HEK293 (cell line): ENCODE measurements around the gene CATSPERD.
A peak's percentile ranks its signal among the peaks of the same experiment; 100 is the strongest.

Experiments used
- BCL11A ChIP-seq: fragments of 450-650 bp; formaldehyde crosslinking; IDR thresholded peaks from 2 replicates; pipeline ENCODE4 v1.5.1; 2016; ENCODE audit warnings: low read depth, missing biosample characterization, missing genetic modification characterization
- GLIS1 ChIP-seq: fragments of 450-650 bp; formaldehyde crosslinking; IDR thresholded peaks from 2 replicates; pipeline ENCODE4 v1.5.1; 2016; ENCODE audit warnings: missing biosample characterization, missing genetic modification characterization
- HOXA7 ChIP-seq: sonication (generic); formaldehyde crosslinking; IDR thresholded peaks from 2 replicates; pipeline ENCODE4 v1.8.1; 2022; ENCODE audit warnings: missing genetic modification reagents, borderline replicate concordance
- HOXC10 ChIP-seq: sonication (generic); formaldehyde crosslinking; IDR thresholded peaks from 2 replicates; pipeline ENCODE4 v1.8.1; 2023; ENCODE audit warnings: mild to moderate bottlenecking, missing genetic modification reagents
- IKZF3 ChIP-seq: fragments of 450-650 bp; IDR thresholded peaks from 2 replicates; pipeline ENCODE4 v1.5.0; 2018; ENCODE audit warnings: missing biosample characterization, mild to moderate bottlenecking, missing genetic modification characterization, moderate library complexity
- KLF1 ChIP-seq: fragments of 450-650 bp; formaldehyde crosslinking; IDR thresholded peaks from 2 replicates; pipeline ENCODE4 v1.5.1; 2016; ENCODE audit warnings: missing biosample characterization, missing genetic modification characterization
- KLF10 ChIP-seq: fragments of 450-650 bp; IDR thresholded peaks from 2 replicates; pipeline ENCODE4 v1.5.1; 2018; ENCODE audit warnings: missing biosample characterization, mild to moderate bottlenecking, missing genetic modification characterization
- PRDM1 ChIP-seq: fragments of 450-650 bp; formaldehyde crosslinking; IDR thresholded peaks from 2 replicates; pipeline ENCODE4; 2016; ENCODE audit warnings: missing biosample characterization, missing genetic modification characterization
- SCRT2 ChIP-seq: fragments of 450-650 bp; formaldehyde crosslinking; IDR thresholded peaks from 2 replicates; pipeline ENCODE4 v1.5.1; 2016; ENCODE audit warnings: missing biosample characterization, missing genetic modification characterization
- SP7 ChIP-seq: fragments of 450-650 bp; formaldehyde crosslinking; IDR thresholded peaks from 2 replicates; pipeline ENCODE4 v1.5.1; 2016; ENCODE audit warnings: missing biosample characterization, missing genetic modification characterization
- TRIM28 ChIP-seq: IDR thresholded peaks from 2 replicates; pipeline ENCODE4 v1.6.1; 2011; ENCODE audit warnings: low read length, control low read depth, borderline replicate concordance
- ZBTB17 ChIP-seq: fragments of 450-650 bp; formaldehyde crosslinking; IDR thresholded peaks from 2 replicates; pipeline ENCODE4 v1.5.1; 2016; ENCODE audit warnings: missing biosample characterization, missing genetic modification characterization
- ZNF24 ChIP-seq: fragments of 450-650 bp; formaldehyde crosslinking; IDR thresholded peaks from 2 replicates; pipeline ENCODE4 v1.5.1; 2016; ENCODE audit warnings: missing biosample characterization, missing genetic modification characterization
- ZNF335 ChIP-seq: fragments of 450-650 bp; formaldehyde crosslinking; conservative IDR thresholded peaks from 2 replicates; pipeline ENCODE4 v1.5.1; 2016; ENCODE audit warnings: missing biosample characterization, missing genetic modification characterization
- ZNF341 ChIP-seq: fragments of 450-650 bp; formaldehyde crosslinking; IDR thresholded peaks from 2 replicates; pipeline ENCODE4; 2016; ENCODE audit warnings: low read depth, missing biosample characterization, missing genetic modification characterization
- ZNF530 ChIP-seq: fragments of 450-650 bp; formaldehyde crosslinking; IDR thresholded peaks from 2 replicates; pipeline ENCODE4 v1.5.1; 2016; ENCODE audit warnings: low read depth, missing biosample characterization, missing genetic modification characterization
- ZNF555 ChIP-seq: fragments of 450-650 bp; formaldehyde crosslinking; conservative IDR thresholded peaks from 2 replicates; pipeline ENCODE4 v1.5.1; 2017; ENCODE audit warnings: missing biosample characterization, mild to moderate bottlenecking, missing genetic modification characterization, inconsistent platforms
- ZNF600 ChIP-seq: fragments of 450-650 bp; formaldehyde crosslinking; IDR thresholded peaks from 2 replicates; pipeline ENCODE4 v1.5.1; 2016; ENCODE audit warnings: missing biosample characterization, missing genetic modification characterization
- ZNF610 ChIP-seq: fragments of 450-650 bp; formaldehyde crosslinking; IDR thresholded peaks from 2 replicates; pipeline ENCODE4 v1.5.1; 2016; ENCODE audit warnings: missing biosample characterization, missing genetic modification characterization, borderline replicate concordance
- ZNF837 ChIP-seq: fragments of 450-650 bp; formaldehyde crosslinking; IDR thresholded peaks from 2 replicates; pipeline ENCODE4 v1.5.1; 2016; ENCODE audit warnings: missing biosample characterization, missing genetic modification characterization
- ZXDB ChIP-seq: fragments of 450-650 bp; formaldehyde crosslinking; IDR thresholded peaks from 2 replicates; pipeline ENCODE4 v1.5.1; 2016; ENCODE audit warnings: missing biosample characterization, missing genetic modification characterization
- TF ChIP-seq, protein P1 (sequence below): fragments of 450-650 bp; formaldehyde crosslinking; IDR thresholded peaks from 2 replicates; pipeline ENCODE4 v1.5.1; 2016; ENCODE audit warnings: missing biosample characterization, missing genetic modification characterization, borderline replicate concordance
- TF ChIP-seq, protein P2 (sequence below): fragments of 450-650 bp; formaldehyde crosslinking; IDR thresholded peaks from 2 replicates; pipeline ENCODE4 v1.5.1; 2016; ENCODE audit warnings: missing biosample characterization, missing genetic modification characterization
- TF ChIP-seq, protein P3 (sequence below): fragments of 450-650 bp; formaldehyde crosslinking; IDR thresholded peaks from 2 replicates; pipeline ENCODE4 v1.5.1; 2016; ENCODE audit warnings: missing biosample characterization, missing genetic modification characterization
- TF ChIP-seq, protein P4 (sequence below): fragments of 450-650 bp; formaldehyde crosslinking; IDR thresholded peaks from 2 replicates; pipeline ENCODE4 v1.5.1; 2016; ENCODE audit warnings: missing biosample characterization, missing genetic modification characterization
- TF ChIP-seq, protein P5 (sequence below): fragments of 450-650 bp; formaldehyde crosslinking; IDR thresholded peaks from 2 replicates; pipeline ENCODE4 v1.5.1; 2017; ENCODE audit warnings: missing biosample characterization, missing genetic modification characterization
- TF ChIP-seq, protein P6 (sequence below): fragments of 450-650 bp; formaldehyde crosslinking; IDR thresholded peaks from 2 replicates; pipeline ENCODE4 v1.5.1; 2016; ENCODE audit warnings: missing biosample characterization, missing genetic modification characterization

CATSPERD gene

DNA sequence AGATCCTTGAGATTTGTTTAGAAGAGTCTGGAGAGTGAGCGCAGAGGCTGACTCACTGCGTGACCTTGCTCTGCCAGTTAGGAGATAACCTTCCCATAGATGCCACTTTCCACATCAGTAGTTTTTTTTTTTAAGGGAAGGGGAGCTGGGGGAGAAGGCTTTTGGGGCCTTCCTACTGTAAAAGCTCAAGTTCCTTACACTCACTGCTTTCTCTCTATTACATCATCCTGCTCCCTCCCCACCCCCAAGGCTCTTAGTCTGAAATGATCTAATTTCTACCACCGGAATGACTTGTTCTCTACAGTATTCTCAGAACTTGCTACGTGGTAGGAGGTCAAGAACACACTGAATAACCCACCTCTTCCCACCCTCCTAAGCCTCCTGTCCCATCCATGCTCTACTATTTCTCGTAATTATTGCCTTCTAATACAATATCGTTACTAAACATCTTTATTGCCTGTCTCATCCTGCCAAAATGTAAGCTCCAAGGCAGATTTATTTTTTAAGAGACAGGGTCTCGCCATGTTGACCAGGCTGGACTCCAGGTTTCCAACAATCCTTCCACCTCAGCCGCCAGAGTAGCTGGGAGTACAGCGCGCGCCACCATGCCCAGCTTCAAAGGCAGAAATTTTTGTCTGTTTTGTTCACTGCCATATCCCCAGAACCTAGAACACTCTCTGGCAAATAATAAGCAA, 1.7 kb upstream of the CATSPERD start (continued):
- TF ChIP-seq, protein P1, sequence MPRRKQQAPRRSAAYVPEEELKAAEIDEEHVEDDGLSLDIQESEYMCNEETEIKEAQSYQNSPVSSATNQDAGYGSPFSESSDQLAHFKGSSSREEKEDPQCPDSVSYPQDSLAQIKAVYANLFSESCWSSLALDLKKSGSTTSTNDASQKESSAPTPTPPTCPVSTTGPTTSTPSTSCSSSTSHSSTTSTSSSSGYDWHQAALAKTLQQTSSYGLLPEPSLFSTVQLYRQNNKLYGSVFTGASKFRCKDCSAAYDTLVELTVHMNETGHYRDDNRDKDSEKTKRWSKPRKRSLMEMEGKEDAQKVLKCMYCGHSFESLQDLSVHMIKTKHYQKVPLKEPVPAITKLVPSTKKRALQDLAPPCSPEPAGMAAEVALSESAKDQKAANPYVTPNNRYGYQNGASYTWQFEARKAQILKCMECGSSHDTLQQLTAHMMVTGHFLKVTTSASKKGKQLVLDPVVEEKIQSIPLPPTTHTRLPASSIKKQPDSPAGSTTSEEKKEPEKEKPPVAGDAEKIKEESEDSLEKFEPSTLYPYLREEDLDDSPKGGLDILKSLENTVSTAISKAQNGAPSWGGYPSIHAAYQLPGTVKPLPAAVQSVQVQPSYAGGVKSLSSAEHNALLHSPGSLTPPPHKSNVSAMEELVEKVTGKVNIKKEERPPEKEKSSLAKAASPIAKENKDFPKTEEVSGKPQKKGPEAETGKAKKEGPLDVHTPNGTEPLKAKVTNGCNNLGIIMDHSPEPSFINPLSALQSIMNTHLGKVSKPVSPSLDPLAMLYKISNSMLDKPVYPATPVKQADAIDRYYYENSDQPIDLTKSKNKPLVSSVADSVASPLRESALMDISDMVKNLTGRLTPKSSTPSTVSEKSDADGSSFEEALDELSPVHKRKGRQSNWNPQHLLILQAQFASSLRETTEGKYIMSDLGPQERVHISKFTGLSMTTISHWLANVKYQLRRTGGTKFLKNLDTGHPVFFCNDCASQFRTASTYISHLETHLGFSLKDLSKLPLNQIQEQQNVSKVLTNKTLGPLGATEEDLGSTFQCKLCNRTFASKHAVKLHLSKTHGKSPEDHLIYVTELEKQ (tag by site-specific recombination) = no peak
- TF ChIP-seq ZNF24 (tag by site-specific recombination) (peak; percentile 61; the same call in 1 of the 2 replicates), KLF1 (tag by site-specific recombination) (no peak), SP7 (peak; percentile 87), ZNF600 (tag by site-specific recombination) (0 out of 2 replicates have a peak, but pooled peaks have one; percentile 33), HOXC10 (no peak), PRDM1 (tag by site-specific recombination) (peak; percentile 98), ZNF530 (tag by site-specific recombination) (no peak), HOXA7 (no peak), ZNF341 (tag by site-specific recombination) (peak; percentile 56; the same call in 1 of the 2 replicates), ZNF335 (peak; percentile 57), BCL11A (tag by site-specific recombination) (no peak), SCRT2 (tag by site-specific recombination) (no peak), ZNF837 (tag by site-specific recombination) (no peak), ZNF610 (0 out of 2 replicates have a peak, but pooled peaks have one; percentile 46), ZNF555 (tag by site-specific recombination) (no peak), ZBTB17 (tag by site-specific recombination) (peak; percentile 65), ZXDB (peak; percentile 49; the same call in 1 of the 2 replicates), IKZF3 (tag by site-specific recombination) (peak; percentile 94), GLIS1 (tag by site-specific recombination) (peak; percentile 74), TRIM28 (peak; percentile 28; the same call in 1 of the 2 replicates), KLF10 (peak; percentile 53; the same call in 1 of the 2 replicates)
- TF ChIP-seq, protein P2, sequence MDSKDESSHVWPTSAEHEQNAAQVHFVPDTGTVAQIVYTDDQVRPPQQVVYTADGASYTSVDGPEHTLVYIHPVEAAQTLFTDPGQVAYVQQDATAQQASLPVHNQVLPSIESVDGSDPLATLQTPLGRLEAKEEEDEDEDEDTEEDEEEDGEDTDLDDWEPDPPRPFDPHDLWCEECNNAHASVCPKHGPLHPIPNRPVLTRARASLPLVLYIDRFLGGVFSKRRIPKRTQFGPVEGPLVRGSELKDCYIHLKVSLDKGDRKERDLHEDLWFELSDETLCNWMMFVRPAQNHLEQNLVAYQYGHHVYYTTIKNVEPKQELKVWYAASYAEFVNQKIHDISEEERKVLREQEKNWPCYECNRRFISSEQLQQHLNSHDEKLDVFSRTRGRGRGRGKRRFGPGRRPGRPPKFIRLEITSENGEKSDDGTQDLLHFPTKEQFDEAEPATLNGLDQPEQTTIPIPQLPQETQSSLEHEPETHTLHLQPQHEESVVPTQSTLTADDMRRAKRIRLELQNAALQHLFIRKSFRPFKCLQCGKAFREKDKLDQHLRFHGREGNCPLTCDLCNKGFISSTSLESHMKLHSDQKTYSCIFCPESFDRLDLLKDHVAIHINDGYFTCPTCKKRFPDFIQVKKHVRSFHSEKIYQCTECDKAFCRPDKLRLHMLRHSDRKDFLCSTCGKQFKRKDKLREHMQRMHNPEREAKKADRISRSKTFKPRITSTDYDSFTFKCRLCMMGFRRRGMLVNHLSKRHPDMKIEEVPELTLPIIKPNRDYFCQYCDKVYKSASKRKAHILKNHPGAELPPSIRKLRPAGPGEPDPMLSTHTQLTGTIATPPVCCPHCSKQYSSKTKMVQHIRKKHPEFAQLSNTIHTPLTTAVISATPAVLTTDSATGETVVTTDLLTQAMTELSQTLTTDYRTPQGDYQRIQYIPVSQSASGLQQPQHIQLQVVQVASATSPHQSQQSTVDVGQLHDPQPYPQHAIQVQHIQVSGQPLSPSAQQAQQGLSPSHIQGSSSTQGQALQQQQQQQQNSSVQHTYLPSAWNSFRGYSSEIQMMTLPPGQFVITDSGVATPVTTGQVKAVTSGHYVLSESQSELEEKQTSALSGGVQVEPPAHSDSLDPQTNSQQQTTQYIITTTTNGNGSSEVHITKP (tag by site-specific recombination) = 0 out of 2 replicates have a peak, but pooled peaks have one; percentile 1
- TF ChIP-seq, protein P3, sequence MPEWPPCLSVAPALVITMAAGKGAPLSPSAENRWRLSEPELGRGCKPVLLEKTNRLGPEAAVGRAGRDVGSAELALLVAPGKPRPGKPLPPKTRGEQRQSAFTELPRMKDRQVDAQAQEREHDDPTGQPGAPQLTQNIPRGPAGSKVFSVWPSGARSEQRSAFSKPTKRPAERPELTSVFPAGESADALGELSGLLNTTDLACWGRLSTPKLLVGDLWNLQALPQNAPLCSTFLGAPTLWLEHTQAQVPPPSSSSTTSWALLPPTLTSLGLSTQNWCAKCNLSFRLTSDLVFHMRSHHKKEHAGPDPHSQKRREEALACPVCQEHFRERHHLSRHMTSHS = no peak
- TF ChIP-seq, protein P4, sequence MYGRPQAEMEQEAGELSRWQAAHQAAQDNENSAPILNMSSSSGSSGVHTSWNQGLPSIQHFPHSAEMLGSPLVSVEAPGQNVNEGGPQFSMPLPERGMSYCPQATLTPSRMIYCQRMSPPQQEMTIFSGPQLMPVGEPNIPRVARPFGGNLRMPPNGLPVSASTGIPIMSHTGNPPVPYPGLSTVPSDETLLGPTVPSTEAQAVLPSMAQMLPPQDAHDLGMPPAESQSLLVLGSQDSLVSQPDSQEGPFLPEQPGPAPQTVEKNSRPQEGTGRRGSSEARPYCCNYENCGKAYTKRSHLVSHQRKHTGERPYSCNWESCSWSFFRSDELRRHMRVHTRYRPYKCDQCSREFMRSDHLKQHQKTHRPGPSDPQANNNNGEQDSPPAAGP (tag by site-specific recombination) = peak; percentile 55; the same call in 1 of the 2 replicates
- TF ChIP-seq, protein P5, sequence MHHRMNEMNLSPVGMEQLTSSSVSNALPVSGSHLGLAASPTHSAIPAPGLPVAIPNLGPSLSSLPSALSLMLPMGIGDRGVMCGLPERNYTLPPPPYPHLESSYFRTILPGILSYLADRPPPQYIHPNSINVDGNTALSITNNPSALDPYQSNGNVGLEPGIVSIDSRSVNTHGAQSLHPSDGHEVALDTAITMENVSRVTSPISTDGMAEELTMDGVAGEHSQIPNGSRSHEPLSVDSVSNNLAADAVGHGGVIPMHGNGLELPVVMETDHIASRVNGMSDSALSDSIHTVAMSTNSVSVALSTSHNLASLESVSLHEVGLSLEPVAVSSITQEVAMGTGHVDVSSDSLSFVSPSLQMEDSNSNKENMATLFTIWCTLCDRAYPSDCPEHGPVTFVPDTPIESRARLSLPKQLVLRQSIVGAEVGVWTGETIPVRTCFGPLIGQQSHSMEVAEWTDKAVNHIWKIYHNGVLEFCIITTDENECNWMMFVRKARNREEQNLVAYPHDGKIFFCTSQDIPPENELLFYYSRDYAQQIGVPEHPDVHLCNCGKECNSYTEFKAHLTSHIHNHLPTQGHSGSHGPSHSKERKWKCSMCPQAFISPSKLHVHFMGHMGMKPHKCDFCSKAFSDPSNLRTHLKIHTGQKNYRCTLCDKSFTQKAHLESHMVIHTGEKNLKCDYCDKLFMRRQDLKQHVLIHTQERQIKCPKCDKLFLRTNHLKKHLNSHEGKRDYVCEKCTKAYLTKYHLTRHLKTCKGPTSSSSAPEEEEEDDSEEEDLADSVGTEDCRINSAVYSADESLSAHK = no peak
- TF ChIP-seq, protein P6, sequence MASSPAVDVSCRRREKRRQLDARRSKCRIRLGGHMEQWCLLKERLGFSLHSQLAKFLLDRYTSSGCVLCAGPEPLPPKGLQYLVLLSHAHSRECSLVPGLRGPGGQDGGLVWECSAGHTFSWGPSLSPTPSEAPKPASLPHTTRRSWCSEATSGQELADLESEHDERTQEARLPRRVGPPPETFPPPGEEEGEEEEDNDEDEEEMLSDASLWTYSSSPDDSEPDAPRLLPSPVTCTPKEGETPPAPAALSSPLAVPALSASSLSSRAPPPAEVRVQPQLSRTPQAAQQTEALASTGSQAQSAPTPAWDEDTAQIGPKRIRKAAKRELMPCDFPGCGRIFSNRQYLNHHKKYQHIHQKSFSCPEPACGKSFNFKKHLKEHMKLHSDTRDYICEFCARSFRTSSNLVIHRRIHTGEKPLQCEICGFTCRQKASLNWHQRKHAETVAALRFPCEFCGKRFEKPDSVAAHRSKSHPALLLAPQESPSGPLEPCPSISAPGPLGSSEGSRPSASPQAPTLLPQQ (tag by site-specific recombination) = peak; percentile 77
